ENCODE data around the gene JPH2. TPM values are rescaled to one million over a fixed set of nuclear protein-coding genes. Genes with fewer than 3 reads are reported as not detected.

The JPH2 gene
- total RNA-seq, 1 experiment from 2014 or later = 0.17 TPM

DNA sequence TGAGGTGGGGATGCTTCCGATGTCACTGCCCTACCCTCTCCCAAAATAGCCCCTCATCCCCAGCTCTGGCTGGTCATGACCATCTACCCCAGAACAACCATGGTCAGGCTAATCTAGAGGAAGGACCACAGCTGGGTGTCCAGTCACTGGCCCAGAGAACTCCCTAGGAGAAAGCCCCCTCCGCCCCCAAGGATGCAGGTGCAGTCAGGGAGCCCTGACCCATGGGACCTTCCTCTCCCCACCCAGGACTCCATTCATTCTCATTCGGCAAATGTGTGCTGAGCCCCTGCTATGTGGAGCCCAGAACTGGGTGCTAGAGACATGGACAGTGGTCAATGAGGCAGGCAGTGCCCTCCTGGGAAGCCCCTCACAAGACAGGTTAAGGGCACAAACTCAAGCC lies 60.5 kb downstream of the JPH2 start (continued):
- TF ChIP-seq EZH2 (IDR thresholded peaks at IDR 0.05) (no peak), RAD21 (IDR thresholded peaks at IDR 0.05; ENCODE audit: low read depth) (no peak), CTCF (IDR thresholded peaks at IDR 0.05 in 2 of 3, conservative IDR thresholded peaks at IDR 0.05 in 1 of 3; ENCODE audit: borderline replicate concordance in 1 of 3, insufficient read depth in 1 of 3, low read depth in 2 of 3, low read length in 2 of 3) (no peak), CBX3 (IDR thresholded peaks at IDR 0.05; ENCODE audit: low read depth) (no peak), POLR2AphosphoS5 (IDR thresholded peaks at IDR 0.05; ENCODE audit: low read depth, low read length) (no peak), JUND (IDR thresholded peaks at IDR 0.05) (no peak), EGR1 (IDR thresholded peaks at IDR 0.05; ENCODE audit: low read depth) (no peak), REST (IDR thresholded peaks at IDR 0.05; ENCODE audit: low read depth) (no peak), ELF1 (IDR thresholded peaks at IDR 0.05; ENCODE audit: borderline replicate concordance, low read depth) (no peak)
